GM19372 (cell line): Measurements from ENCODE around the gene VSIG10L2.

Experiments used
- ATAC-seq: cut with Tn5 transposase; IDR thresholded peaks from one replicate; pipeline ENCODE4 v1.9.1; 2021; ENCODE audit warnings: mild to moderate bottlenecking, low read depth, moderate library complexity; ENCODE audit not compliant: unreplicated experiment

Gene VSIG10L2

GRCh38 chr11:125945011-125945796 is 640 bp upstream of the VSIG10L2 start:
- ATAC-seq, result no peak

GRCh38 chr11:125946712-125947418 is 1.0 kb downstream of the VSIG10L2 start:
- no peak for ATAC-seq

- ATAC-seq, result no peak
These were observed 1.8 kb downstream of the VSIG10L2 start for GRCh38 chr11:125947419-125948277.

GRCh38 chr11:125948278-125949051 is 2.6 kb downstream of the VSIG10L2 start:
- no peak for ATAC-seq

GRCh38 chr11:125949271-125950177 is 3.7 kb downstream of the VSIG10L2 start:
- no peak for ATAC-seq

GRCh38 chr11:125950178-125950490 is 4.3 kb downstream of the VSIG10L2 start:
- no peak for ATAC-seq

- no peak for ATAC-seq
These were observed 5.1 kb downstream of the VSIG10L2 start for GRCh38 chr11:125950696-125951651.

GRCh38 chr11:125951731-125952130 is 5.9 kb downstream of the VSIG10L2 start:
- no peak for ATAC-seq

GRCh38 chr11:125952559-125952958 is 6.7 kb downstream of the VSIG10L2 start:
- ATAC-seq, result no peak

- ATAC-seq, result no peak
These were observed 7.1 kb downstream of the VSIG10L2 start for GRCh38 chr11:125952973-125953372.

GRCh38 chr11:125953401-125953935 is 7.6 kb downstream of the VSIG10L2 start:
- ATAC-seq, result no peak

- ATAC-seq, result no peak
These were observed 8.5 kb downstream of the VSIG10L2 start for GRCh38 chr11:125954123-125954944.

GRCh38 chr11:125954945-125955640 is 9.2 kb downstream of the VSIG10L2 start:
- ATAC-seq, result no peak

GRCh38 chr11:125955856-125956255 is 10.0 kb downstream of the VSIG10L2 start:
- no peak for ATAC-seq

GRCh38 chr11:125956391-125957134 is 10.7 kb downstream of the VSIG10L2 start:
- ATAC-seq, result no peak
